Fibroblast of peridontal ligament (primary cell): ENCODE measurements around the gene LMBR1L.

Experiments
- DNase-seq: peaks from one replicate; pipeline ENCODE4 v3.0.0-alpha.2; 2010; ENCODE audit errors: extremely low read depth

Gene LMBR1L

DNA sequence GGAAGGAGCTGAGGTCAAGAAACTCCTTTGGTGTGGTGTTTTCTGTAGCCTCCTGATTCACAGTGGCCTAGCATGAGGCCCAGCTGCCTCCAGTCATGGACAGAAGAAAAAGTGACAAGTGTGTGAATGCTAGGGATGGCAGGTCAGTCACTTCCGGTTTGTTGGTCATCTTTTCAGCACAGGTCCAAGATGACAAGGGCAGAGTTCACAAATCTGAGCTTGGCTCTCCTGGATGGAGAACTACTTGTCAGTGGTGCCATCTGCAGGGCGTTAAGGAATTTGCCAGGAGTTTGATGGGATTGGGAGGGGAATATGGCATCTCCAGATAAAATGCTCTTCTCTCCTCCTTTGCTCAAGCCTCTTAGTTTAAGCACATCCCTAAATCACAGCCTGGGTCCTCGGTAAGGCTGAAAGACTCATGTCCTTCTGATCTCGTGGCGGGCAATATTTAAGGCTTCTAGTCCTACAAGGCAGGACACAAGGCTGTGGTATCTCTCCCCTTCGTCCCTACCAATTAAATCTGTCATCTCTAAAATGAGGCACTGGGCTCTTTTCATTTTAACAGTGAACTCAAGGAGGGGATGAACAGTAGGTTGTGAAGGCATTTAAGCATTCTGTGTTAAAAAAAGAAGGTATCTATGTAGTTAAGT is 10.5 kb upstream of the LMBR1L start:
- DNase-seq = peak; percentile 78

DNA sequence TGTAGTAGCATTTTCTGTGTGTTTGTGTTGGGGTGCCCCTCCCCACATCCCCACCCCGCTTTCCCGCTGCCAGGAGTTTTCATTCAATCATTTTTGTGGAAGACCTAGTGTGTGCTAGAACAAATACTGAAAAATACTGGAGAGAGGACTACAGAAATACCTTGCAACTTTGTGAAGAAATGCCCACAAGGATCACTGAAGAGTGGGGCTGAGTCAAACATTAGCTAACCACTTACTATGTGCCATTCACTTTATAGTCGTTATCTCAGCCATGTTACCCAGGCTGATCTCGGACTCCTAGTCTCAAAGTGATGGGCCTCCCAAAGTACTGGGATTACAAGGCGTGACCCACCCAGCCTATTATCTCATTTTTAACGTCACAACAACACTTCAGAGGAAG is 559 bp upstream of the LMBR1L start:
- DNase-seq = no peak

- DNase-seq = no peak
Observed at GRCh38 chr12:49109641-49110463, 795 bp downstream of the LMBR1L start.

- peak; percentile 33 for DNase-seq
Observed at GRCh38 chr12:49108958-49109404, 1.7 kb downstream of the LMBR1L start.

DNA sequence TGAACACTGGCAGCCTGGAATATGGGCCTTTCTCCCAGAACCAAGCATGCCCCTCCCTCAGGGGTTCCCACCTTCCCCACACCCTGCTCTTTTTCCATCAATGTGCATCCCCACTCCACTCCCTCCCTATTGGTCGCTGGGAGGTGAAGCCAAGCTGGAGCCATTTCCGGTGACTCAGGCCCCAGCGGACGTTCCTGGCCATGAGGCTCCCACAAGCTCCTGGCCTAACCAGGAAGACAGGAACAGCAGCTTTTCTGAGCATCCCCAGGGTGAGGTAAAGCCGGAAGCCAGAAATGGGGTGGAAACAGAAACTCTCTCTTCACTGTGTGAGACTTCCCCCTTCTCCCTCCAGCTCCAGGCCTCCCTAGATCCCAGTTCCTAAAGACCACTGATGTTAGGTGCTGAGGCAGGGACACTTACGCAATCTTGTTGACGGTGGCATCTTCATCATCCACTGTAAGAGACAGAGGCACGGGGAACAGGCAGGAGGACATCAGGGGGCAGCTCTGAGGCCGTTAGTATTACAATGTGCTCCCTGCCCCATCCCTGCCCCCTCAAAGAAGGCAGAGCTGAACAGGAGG is 5.1 kb downstream of the LMBR1L start:
- DNase-seq = no peak

- no peak for DNase-seq
Observed at GRCh38 chr12:49104822-49105221, 5.8 kb downstream of the LMBR1L start.

GRCh38 chr12:49100380-49100779 is 10.3 kb downstream of the LMBR1L start:
- DNase-seq = no peak

GRCh38 chr12:49098703-49099102 is 11.9 kb downstream of the LMBR1L start:
- no peak for DNase-seq

- DNase-seq = peak; percentile 46
Observed at GRCh38 chr12:49098035-49098451, 12.6 kb downstream of the LMBR1L start.

DNA sequence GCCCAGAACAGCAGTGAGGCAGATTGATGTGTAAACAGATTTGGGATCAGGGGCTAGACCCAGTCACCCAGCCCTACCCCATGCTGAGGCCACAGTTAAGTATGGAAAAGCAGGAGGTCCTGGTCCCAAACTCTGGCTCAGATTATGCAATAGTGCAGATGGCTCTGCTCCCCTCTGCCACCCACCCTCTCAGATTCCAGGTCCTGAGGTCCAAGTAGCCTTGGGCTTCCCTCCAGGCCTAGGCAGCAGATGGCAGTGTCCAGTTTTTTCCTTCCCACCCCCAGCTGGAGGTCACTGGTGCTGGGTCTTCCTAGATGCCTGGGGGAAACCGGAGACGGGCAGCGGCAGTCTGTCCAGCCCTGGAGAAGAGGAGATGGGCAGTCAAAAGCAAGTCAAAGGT is 13.3 kb downstream of the LMBR1L start:
- DNase-seq = no peak

DNA sequence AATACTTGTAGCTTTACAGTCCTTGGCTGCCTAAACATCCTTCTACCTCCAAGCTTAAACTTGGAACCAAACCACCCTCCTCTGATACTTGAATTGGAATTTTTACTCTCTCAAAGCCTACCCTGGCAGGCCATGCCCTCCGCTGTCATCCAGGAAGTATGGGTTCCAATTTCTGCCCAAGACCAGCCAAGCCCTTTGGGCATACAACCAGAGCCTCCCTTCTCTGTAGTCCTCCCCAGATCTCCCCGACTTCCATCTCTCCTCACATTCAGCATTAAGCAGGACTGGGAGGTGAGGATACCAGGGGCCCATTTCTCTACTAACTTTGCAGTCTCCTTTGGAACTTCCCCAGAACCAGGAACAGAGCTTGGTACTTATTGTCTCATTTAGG is 15.7 kb downstream of the LMBR1L start:
- DNase-seq = no peak

- DNase-seq = no peak
Observed at GRCh38 chr12:49094160-49094974, 16.3 kb downstream of the LMBR1L start, which contains the start of gene DHH. TSS of gene DHH (minus strand) at chr12:49094801. CDS start at chr12:49094512, 289 bp downstream.

DNA sequence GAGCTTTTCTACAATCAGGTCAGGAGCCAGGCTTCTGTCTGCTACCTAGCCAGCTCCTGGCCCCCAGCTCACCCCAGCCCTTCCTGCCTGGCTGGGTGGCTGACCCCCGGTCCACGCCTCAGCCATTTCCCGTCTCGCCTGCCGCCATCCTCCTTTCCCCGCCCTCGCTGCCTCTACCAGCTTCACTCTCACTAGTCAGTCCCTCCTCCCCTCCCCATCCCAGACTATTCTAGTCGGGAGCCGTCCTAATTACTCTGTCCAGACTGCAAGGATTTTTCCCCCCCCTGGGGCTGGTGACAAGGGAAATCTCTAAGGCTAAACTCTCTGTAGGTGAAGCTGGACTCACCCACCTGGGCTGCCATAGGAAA is 16.9 kb downstream of the LMBR1L start:
- no peak for DNase-seq

GRCh38 chr12:49092816-49093406 is 17.7 kb downstream of the LMBR1L start:
- DNase-seq = no peak

DNA sequence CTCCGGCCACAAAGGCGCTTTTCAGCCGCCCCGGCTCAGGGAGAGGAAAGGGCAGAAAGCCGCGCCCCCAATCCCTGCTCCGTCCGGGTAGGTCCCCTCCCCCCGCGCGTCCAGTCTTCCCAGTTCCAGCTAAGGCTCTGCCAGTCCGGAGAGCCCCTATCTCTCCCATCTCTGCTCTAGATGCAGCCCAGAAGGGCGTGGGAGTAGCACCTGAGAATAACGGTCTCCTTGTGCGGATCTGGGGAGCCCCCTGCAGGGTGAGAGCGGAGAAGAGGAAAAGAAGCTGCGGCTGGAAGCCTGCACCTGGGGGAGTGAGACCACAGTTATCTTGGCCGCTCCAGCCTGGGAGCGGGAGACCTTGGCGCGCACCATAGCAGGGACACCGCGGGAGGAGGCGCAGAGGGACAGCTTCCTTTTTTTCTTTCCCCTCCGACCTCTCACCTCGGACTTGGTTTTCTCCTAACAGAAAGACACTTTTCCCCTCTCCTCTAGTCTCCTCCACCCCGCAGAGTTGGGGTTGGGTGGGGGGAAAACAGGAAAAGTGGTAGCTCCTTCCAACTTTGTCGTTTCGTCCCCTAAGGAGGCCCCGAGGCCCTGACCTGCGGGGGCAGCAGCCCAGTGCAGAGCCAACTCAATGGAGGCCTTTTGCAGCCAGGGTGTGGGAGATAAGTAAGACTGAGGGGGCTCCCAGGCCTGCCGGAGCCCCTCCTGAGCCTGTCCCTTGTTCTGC is 18.4 kb downstream of the LMBR1L start:
- DNase-seq = peak; percentile 33

DNA sequence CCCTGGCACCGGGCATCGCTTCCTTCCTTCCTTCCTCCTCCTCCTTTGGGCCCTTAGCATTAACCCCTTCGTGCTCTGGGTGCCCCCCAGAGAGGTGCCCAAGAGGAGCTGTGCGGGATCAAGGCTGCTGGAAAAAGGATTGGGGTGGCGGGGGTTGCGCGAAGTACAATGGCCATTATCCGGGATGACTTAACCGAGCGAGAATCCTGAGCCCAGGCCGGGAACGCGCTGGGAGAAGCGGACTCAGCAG is 18.9 kb downstream of the LMBR1L start:
- no peak for DNase-seq

DNA sequence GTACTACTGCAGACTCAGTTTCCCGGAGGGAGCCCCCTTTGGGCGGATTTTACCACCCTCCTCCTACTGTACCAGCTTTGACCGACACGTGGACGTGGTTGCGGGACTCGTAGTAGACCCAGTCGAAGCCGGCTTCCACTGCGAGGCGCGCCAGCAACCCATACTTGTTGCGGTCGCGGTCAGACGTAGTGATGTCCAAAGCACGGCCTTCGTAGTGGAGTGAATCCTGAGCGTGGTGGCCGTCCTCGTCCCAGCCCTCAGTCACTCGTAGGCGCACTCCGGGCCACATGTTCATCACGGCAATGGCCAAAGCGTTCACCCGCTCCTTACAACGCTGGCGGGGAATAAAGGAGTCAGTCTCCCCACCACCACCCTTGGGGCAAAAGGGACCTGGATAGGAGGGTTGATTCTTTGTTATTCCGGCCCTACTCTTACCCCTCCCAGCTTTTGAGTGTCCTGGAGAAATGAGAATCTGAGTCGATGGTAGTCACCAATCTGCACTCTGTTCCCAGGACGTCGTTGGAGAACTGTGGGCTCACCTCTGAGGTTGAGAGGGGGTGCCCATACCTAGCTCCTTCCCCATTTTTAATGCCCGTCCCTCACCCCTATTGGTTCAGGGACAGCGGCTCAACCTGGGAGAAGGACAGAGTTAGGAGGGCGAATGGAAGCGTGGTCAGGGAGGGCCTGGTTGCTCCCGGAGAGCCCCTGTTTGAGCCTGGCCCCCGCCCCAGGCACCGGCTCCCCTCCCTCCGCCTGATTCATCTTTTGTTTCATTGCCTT is 19.4 kb downstream of the LMBR1L start:
- no peak for DNase-seq

DNA sequence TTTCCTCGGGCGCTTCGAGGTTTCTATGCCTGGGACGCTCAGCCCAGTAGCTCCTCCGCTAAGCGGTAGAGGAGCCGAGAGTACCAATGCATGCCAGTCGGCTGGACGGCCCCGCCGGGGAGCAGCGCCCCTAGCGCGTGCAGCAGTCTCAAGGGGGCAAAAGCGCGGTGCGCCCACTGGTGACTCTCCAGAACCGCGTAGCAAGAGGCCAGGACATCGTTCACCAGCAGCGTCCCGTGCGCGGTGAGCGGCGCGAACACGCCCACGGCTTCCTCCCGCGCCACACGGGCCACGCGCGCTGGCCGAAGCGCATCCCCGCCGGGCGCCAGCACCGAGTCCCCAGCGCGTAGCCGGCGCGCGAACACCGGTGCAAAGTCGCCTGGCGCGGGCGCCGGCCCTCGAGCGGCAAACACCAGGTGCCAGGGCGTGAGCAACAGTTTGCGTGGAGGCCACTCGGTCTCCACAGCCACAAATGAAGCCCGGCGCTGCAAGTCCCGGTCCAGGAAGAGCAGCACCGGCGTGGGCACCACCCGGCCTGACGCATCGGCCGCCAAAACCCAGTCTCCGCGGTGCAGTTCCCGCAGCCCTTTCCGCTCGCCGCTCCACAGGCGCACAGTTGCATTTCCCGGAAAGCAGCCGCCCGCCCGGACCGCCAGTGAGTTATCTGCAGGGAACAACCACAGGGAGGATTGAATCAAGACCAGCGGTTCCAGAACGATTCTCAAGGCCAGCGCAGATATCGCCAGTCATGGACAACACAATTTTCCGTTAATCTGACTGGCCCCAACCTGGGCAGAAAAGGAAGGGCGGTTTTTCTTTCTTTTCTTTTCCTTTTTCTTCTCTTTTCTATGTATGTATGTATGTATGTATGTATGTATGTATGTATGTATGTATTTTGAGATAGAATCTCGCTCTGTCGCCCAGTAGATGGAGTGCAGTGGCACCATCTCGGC is 20.6 kb downstream of the LMBR1L start:
- peak; percentile 42 for DNase-seq

DNA sequence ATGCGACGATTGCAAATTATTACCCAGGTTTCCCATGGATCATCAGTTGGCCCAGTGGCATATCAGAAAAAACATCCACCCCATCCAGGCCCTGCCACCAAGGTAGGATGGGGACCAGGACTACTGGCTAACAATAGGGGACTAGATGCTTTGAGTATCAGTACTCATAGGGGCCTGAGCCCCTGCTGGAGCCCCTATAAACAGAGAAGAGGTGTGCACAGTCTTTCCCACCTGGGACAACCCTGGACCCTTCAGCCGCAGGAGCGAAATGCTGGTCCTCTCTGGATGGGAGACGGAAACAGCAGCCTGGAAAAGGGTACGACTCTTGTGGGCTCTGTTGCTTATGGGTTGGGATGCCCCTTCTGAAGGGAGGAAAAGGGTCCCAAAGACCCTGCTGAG is 21.7 kb downstream of the LMBR1L start:
- no peak for DNase-seq
